HG03432 (cell line): ENCODE data around the gene SYCP2.
A peak's percentile ranks its signal among the peaks of the same experiment; 100 is the strongest.
"Not testable (repeated sequence)": the region's sequence is repeated elsewhere in the genome, so short reads cannot be mapped to it uniquely, and the experiment has no call there.

Experiments
- ATAC-seq: cut with Tn5 transposase; IDR thresholded peaks from one replicate; pipeline ENCODE4 v1.9.1; 2021; ENCODE audit warnings: mild to moderate bottlenecking, moderate library complexity; ENCODE audit not compliant: unreplicated experiment

The SYCP2 gene

GRCh38 chr20:59933296-59933848 is at the start of gene SYCP2:
Gene SYCP2 (minus strand): TSS chr20:59933637. CDS start chr20:59922413, 11,224 bp downstream.
- no peak for ATAC-seq

- ATAC-seq: no peak
These were observed 49.6 kb upstream of the SYCP2 start for GRCh38 chr20:59983076-59983475.

- ATAC-seq: no peak
These were observed 43.6 kb upstream of the SYCP2 start for GRCh38 chr20:59977086-59977485.

- no peak for ATAC-seq
These were observed 42.8 kb upstream of the SYCP2 start for GRCh38 chr20:59976156-59976782.

GRCh38 chr20:59972037-59972801 is 38.8 kb upstream of the SYCP2 start:
- ATAC-seq: no peak

- no peak for ATAC-seq
These were observed 38.0 kb upstream of the SYCP2 start for GRCh38 chr20:59971428-59971827.

- no peak for ATAC-seq
These were observed 33.0 kb upstream of the SYCP2 start for GRCh38 chr20:59966428-59966827.

GRCh38 chr20:59962155-59962554 is 28.7 kb upstream of the SYCP2 start:
- no peak for ATAC-seq

GRCh38 chr20:59961423-59961822 is 28.0 kb upstream of the SYCP2 start:
- ATAC-seq: no peak

- no peak for ATAC-seq
These were observed 25.2 kb upstream of the SYCP2 start for GRCh38 chr20:59958626-59959025.

GRCh38 chr20:59958123-59958522 is 24.7 kb upstream of the SYCP2 start, which contains the start of gene CDH26:
Gene CDH26 (plus strand): TSS chr20:59958423. CDS start chr20:59958727, 304 bp downstream.
- ATAC-seq: no peak

GRCh38 chr20:59957568-59957967 is 24.1 kb upstream of the SYCP2 start:
- not testable (repeated sequence) for ATAC-seq

- no peak for ATAC-seq
These were observed 21.8 kb upstream of the SYCP2 start for GRCh38 chr20:59955131-59955796.

GRCh38 chr20:59954718-59955117 is 21.3 kb upstream of the SYCP2 start:
- ATAC-seq: no peak

GRCh38 chr20:59949911-59950310 is 16.5 kb upstream of the SYCP2 start:
- ATAC-seq: no peak

- ATAC-seq: peak; percentile 66
These were observed 15.6 kb upstream of the SYCP2 start for GRCh38 chr20:59948828-59949720.

- ATAC-seq: no peak
These were observed 14.8 kb upstream of the SYCP2 start for GRCh38 chr20:59948212-59948611.

GRCh38 chr20:59947376-59947775 is 13.9 kb upstream of the SYCP2 start:
- ATAC-seq: no peak

GRCh38 chr20:59945731-59946130 is 12.3 kb upstream of the SYCP2 start:
- ATAC-seq: no peak

GRCh38 chr20:59945175-59945574 is 11.7 kb upstream of the SYCP2 start:
- no peak for ATAC-seq
